HEK293T (cell line): ENCODE data around the gene INPP4B.

ENCODE experiments used
- ELF4 ChIP-seq: fragments of 450-650 bp; IDR thresholded peaks from 2 replicates; pipeline ENCODE4 v1.6.1; 2017; ENCODE audit warnings: antibody characterized with exemption
- SUZ12 ChIP-seq: fragments of 450-650 bp; IDR thresholded peaks from 2 replicates; pipeline ENCODE4 v1.6.1; 2016; ENCODE audit warnings: mild to moderate bottlenecking
- TF ChIP-seq, protein P1 (sequence below): fragments of 450-650 bp; IDR thresholded peaks from 2 replicates; pipeline ENCODE4 v1.6.1; 2016

DNA sequence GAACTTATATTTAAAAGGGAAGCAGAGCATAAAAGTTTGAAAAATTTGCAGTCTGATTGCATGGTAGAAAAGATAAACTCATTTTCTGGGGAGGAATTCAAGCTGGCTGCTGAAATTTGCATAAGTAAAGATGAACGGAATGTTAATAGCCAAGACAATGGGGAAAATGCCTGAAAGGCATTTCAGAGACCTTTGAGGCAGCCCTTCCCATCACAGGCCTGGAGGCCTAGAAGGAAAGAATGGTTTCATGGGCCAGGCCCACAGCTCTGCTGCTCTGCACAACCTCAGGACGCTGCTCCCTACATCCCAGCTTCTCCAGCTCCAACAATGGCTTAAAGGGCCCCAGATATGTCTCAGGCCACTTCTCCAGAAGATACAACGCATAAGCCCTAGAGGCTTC, 46.9 kb upstream of the INPP4B start:
- TF ChIP-seq, protein P1, sequence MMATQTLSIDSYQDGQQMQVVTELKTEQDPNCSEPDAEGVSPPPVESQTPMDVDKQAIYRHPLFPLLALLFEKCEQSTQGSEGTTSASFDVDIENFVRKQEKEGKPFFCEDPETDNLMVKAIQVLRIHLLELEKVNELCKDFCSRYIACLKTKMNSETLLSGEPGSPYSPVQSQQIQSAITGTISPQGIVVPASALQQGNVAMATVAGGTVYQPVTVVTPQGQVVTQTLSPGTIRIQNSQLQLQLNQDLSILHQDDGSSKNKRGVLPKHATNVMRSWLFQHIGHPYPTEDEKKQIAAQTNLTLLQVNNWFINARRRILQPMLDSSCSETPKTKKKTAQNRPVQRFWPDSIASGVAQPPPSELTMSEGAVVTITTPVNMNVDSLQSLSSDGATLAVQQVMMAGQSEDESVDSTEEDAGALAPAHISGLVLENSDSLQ = no peak
- TF ChIP-seq SUZ12 (no peak), ELF4 (no peak)
